ENCODE data around the gene SLA2. TPM values are rescaled to one million over a fixed set of nuclear protein-coding genes. Genes with fewer than 3 reads are reported as not detected.

Gene SLA2
- total and polyA plus RNA-seq, 2 of the 4 experiments (the other 2 are of a cell fraction), result 0.03 TPM; not detected in 1

GRCh38 chr20:36572701-36573102, 73.3 kb downstream of the SLA2 start:
- peak overlapping the region; percentile 96 for H2AK5ac ChIP-seq (ENCODE audit: low read depth, low read length)
- H2BK15ac ChIP-seq (ENCODE audit: low read depth, low read length), result peak overlapping the region; percentile 98; the same call in 2 of the 3 replicates
- H4K8ac ChIP-seq (ENCODE audit: low read depth in 2 of 2, low read length in 2 of 2), result peak overlapping the region; percentile 99 to 100
- DNase-seq (peak; percentile 51), ATAC-seq (ENCODE audit: low read depth) (peak; percentile 2; the same call in 1 of the 2 replicates)
- H3K9me3 ChIP-seq (ENCODE audit: control insufficient read depth, insufficient read depth, low read length), result no peaks in the 10 kb centered on the region
- H4K20me1 ChIP-seq (ENCODE audit: insufficient read depth, low read length), result peaks cover 23% of the 10 kb centered on the region
- H3K4ac ChIP-seq (ENCODE audit: low read depth, low read length), result peak overlapping the region; percentile 98
- peak overlapping the region; percentile 91 for H4K91ac ChIP-seq (ENCODE audit: insufficient read depth, low read depth, low read length)
- peak overlapping the region; percentile 47 for H3K56ac ChIP-seq (ENCODE audit: extremely low read depth, insufficient read depth, low read length)
- peaks cover 13% of the 10 kb centered on the region for H3K4me1 ChIP-seq (ENCODE audit: control insufficient read depth, insufficient read depth, low read length)
- ChIA-PET CTCF (no interaction called here), POLR2A (ENCODE audit: unreplicated experiment) (interaction anchor here (0.5 kb wide), 1 partner anchor 20 kb away, joined by 5 read pairs; no protein-coding TSS in a partner anchor)
- H3K4me2 ChIP-seq (ENCODE audit: low read depth, low read length), result peak overlapping the region; percentile 70
- H2BK5ac ChIP-seq (ENCODE audit: low read depth, low read length, poor library complexity, severe bottlenecking), result peak overlapping the region; percentile 6
- H3K27me3 ChIP-seq (ENCODE audit: control insufficient read depth, insufficient read depth, low read length), result no peaks in the 10 kb centered on the region
- H3K9ac ChIP-seq (ENCODE audit: low read depth, low read length), result peak overlapping the region; percentile 20
- peak overlapping the region; percentile 78 for H3K23ac ChIP-seq (ENCODE audit: low read depth, low read length)
- TF ChIP-seq MAFK (IDR thresholded peaks at IDR 0.05; ENCODE audit: low read depth, low read length), result no peak
- 0 out of 2 replicates have a peak, but pooled peaks have one; percentile 2 for TF ChIP-seq FOS (IDR thresholded peaks at IDR 0.05; ENCODE audit: low read depth, low read length)
- peaks cover 20% of the 10 kb centered on the region for H3K9me1 ChIP-seq (ENCODE audit: insufficient read depth, low read length)
- intact Hi-C loops (cut with micrococcal nuclease), result no loop called here
- H3K18ac ChIP-seq (ENCODE audit: low read depth, low read length), result peak overlapping the region; percentile 72
- H2AFZ ChIP-seq (replicated peaks; ENCODE audit: low read length, poor library complexity), result peak overlapping the region; percentile 98
- H3K36me3 ChIP-seq (ENCODE audit: control insufficient read depth, insufficient read depth, low read length), result no peaks in the 10 kb centered on the region
- in situ Hi-C loops (cut with MboI; ENCODE audit: low sequenced_read_pairs), result no loop called here
- WGBS, 2 experiments (ENCODE audit: extremely low coverage in 2 of 2, insufficient read length in 1 of 2), result 21% methylated on average over 6 of the region's 20 CpGs; no CpG with 5 or more reads in 1 of the 2 experiments
- peak overlapping the region; percentile 26 for H3K4me3 ChIP-seq (ENCODE audit: insufficient read depth, low read depth, low read length)
- H3K27ac ChIP-seq (ENCODE audit: insufficient read depth, low read length), result peak overlapping the region; percentile 54
- peak overlapping the region; percentile 95 for H2AK9ac ChIP-seq (replicated peaks; ENCODE audit: low read depth, low read length, poor library complexity)
- peaks cover 17 to 34% of the 10 kb centered on the region in 2 experiments for H3K79me1 ChIP-seq (ENCODE audit: low read depth in 1 of 2, low read length in 2 of 2)
- no TSS peak for BruUV-seq (replicated peaks)
- peak overlapping the region; percentile 90 for H4K5ac ChIP-seq (ENCODE audit: low read depth, low read length)
- peak overlapping the region; percentile 97 for H3K14ac ChIP-seq (replicated peaks; ENCODE audit: low read depth, low read length)
- peak overlapping the region; percentile 57; the same call in 1 of the 2 replicates for H2BK20ac ChIP-seq (ENCODE audit: low read depth, low read length)
- dilution Hi-C loops (cut with HindIII; ENCODE audit: low sequenced_read_pairs, unreplicated experiment), result no loop called here
- peak overlapping the region; percentile 87 for H2BK120ac ChIP-seq (ENCODE audit: low read depth, low read length)

Data from IMR-90 (cell line).